GM10847 (cell line): ENCODE measurements around the gene SDHAF1.
A peak's percentile ranks its signal among the peaks of the same experiment; 100 is the strongest.

Source experiments
- POLR2A ChIP-seq: IDR thresholded peaks from 2 replicates; pipeline ENCODE4 v1.6.1; 2011; ENCODE audit not compliant: insufficient read length; ENCODE audit errors: extremely low read depth

SDHAF1 gene

GRCh38 chr19:36008336-36008978, 13.5 kb downstream of the SDHAF1 start, which contains the start of gene SYNE4:
Gene SYNE4, minus strand, starts transcription at chr19:36008813. Its CDS starts 132 bp downstream, at chr19:36008681.
- TF ChIP-seq POLR2A: no peak

GRCh38 chr19:36009220-36009619, 14.2 kb downstream of the SDHAF1 start:
- no peak for TF ChIP-seq POLR2A

GRCh38 chr19:36009633-36010379, 14.8 kb downstream of the SDHAF1 start:
- TF ChIP-seq POLR2A: no peak

GRCh38 chr19:36010402-36010801, 15.4 kb downstream of the SDHAF1 start:
- TF ChIP-seq POLR2A: no peak

GRCh38 chr19:36013280-36014011, 18.5 kb downstream of the SDHAF1 start:
- no peak for TF ChIP-seq POLR2A

- peak; percentile 58 for TF ChIP-seq POLR2A
Observed at GRCh38 chr19:36014012-36014924, 19.3 kb downstream of the SDHAF1 start, which contains the start of gene ALKBH6. Gene ALKBH6, minus strand, starts transcription at chr19:36014213. Its CDS starts 816 bp downstream, at chr19:36013397.

GRCh38 chr19:36019061-36019670, 24.2 kb downstream of the SDHAF1 start:
- no peak for TF ChIP-seq POLR2A

- TF ChIP-seq POLR2A: no peak
Observed at GRCh38 chr19:36023432-36023831, 28.4 kb downstream of the SDHAF1 start.

- no peak for TF ChIP-seq POLR2A
Observed at GRCh38 chr19:36025541-36025940, 30.6 kb downstream of the SDHAF1 start.

GRCh38 chr19:36026091-36026876, 31.3 kb downstream of the SDHAF1 start:
- no peak for TF ChIP-seq POLR2A

GRCh38 chr19:36027696-36028095, 32.7 kb downstream of the SDHAF1 start:
- no peak for TF ChIP-seq POLR2A

- no peak for TF ChIP-seq POLR2A
Observed at GRCh38 chr19:36028313-36029041, 33.5 kb downstream of the SDHAF1 start.
